Trophoblast cell (in vitro differentiated cells and primary cell): ENCODE data around the gene NTNG1.
A peak's percentile ranks its signal among the peaks of the same experiment; 100 is the strongest.

Source experiments
- DNase-seq, 2 donors: peaks; one replicate each; pipeline ENCODE4 v3.0.0-alpha.2; 2016
- H2AFZ ChIP-seq: 2 replicates; pipeline ENCODE4 v1.6.1; 2013; ENCODE audit warnings: low read length, moderate library complexity, mild to moderate bottlenecking; ENCODE audit not compliant: insufficient read depth, poor library complexity
- H2AK5ac ChIP-seq: 2 replicates; pipeline ENCODE4 v1.6.1; 2013; ENCODE audit warnings: mild to moderate bottlenecking, low read length
- H2BK120ac ChIP-seq: 2 replicates; pipeline ENCODE4 v1.6.1; 2013; ENCODE audit warnings: low read length, mild to moderate bottlenecking, moderate library complexity; ENCODE audit not compliant: insufficient read depth, poor library complexity
- H2BK12ac ChIP-seq: 2 replicates; pipeline ENCODE4 v1.6.1; 2013; ENCODE audit warnings: mild to moderate bottlenecking, low read length, moderate library complexity
- H2BK5ac ChIP-seq: 2 replicates; pipeline ENCODE4 v1.6.1; 2013; ENCODE audit warnings: low read length, low read depth, moderate library complexity, mild to moderate bottlenecking; ENCODE audit not compliant: poor library complexity
- H3K14ac ChIP-seq: 2 replicates; pipeline ENCODE4 v1.6.1; 2013; ENCODE audit warnings: mild to moderate bottlenecking, low read length
- H3K18ac ChIP-seq: 2 replicates; pipeline ENCODE4 v1.6.1; 2013; ENCODE audit warnings: mild to moderate bottlenecking, low read length
- H3K23ac ChIP-seq: 2 replicates; pipeline ENCODE4 v1.6.1; 2013; ENCODE audit warnings: low read length
- H3K27ac ChIP-seq: 2 replicates; pipeline ENCODE4 v1.5.1; 2013; ENCODE audit warnings: low read depth, mild to moderate bottlenecking, inconsistent platforms, low read length, moderate library complexity
- H3K27me3 ChIP-seq: 2 replicates; pipeline ENCODE4 v1.6.1; 2013; ENCODE audit warnings: inconsistent platforms, mild to moderate bottlenecking, low read length, moderate library complexity; ENCODE audit not compliant: insufficient read depth
- H3K36me3 ChIP-seq, 2 experiments: 1 replicate in 1 of 2; 2 replicates in 1 of 2; pipeline ENCODE4 v1.6.1; 2013; ENCODE audit warnings: low read length in 2 of 2, mild to moderate bottlenecking in 2 of 2, moderate library complexity in 1 of 2; ENCODE audit not compliant: insufficient read depth in 2 of 2, control insufficient read depth in 1 of 2
- H3K4ac ChIP-seq: 2 replicates; pipeline ENCODE4 v1.6.1; 2013; ENCODE audit warnings: low read depth, mild to moderate bottlenecking, low read length, moderate library complexity
- H3K4me1 ChIP-seq, 2 experiments: 1 replicate in 1 of 2; 2 replicates in 1 of 2; pipeline ENCODE4 v1.6.1; 2013; ENCODE audit warnings: low read length in 2 of 2, mild to moderate bottlenecking in 2 of 2, moderate library complexity in 1 of 2; ENCODE audit not compliant: insufficient read depth in 2 of 2, control insufficient read depth in 1 of 2
- H3K4me2 ChIP-seq: 2 replicates; pipeline ENCODE4 v1.6.1; 2013; ENCODE audit warnings: inconsistent platforms, mild to moderate bottlenecking, low read length, moderate library complexity
- H3K4me3 ChIP-seq: 2 replicates; pipeline ENCODE4 v1.5.1; 2013; ENCODE audit warnings: mild to moderate bottlenecking, low read depth, low read length, inconsistent platforms
- H3K79me1 ChIP-seq: one replicate; pipeline ENCODE4 v1.6.1; 2013; ENCODE audit warnings: low read length
- H3K79me2 ChIP-seq: 2 replicates; pipeline ENCODE4 v1.6.1; 2013; ENCODE audit warnings: low read length, mild to moderate bottlenecking; ENCODE audit not compliant: control insufficient read depth, insufficient read depth, poor library complexity
- H3K9ac ChIP-seq: 2 replicates; pipeline ENCODE4 v1.6.1; 2013; ENCODE audit warnings: mild to moderate bottlenecking, low read length
- H3K9me3 ChIP-seq: 2 replicates; pipeline ENCODE4 v1.6.1; 2013; ENCODE audit warnings: low read depth, mild to moderate bottlenecking, control low read depth, inconsistent platforms, low read length; ENCODE audit not compliant: insufficient read depth
- H4K12ac ChIP-seq: 2 replicates; pipeline ENCODE4 v1.6.1; 2013; ENCODE audit warnings: low read depth, mild to moderate bottlenecking, low read length, moderate library complexity
- H4K8ac ChIP-seq: 2 replicates; pipeline ENCODE4 v1.6.1; 2013; ENCODE audit warnings: low read depth, mild to moderate bottlenecking, low read length, moderate library complexity
- H4K91ac ChIP-seq: one replicate; pipeline ENCODE4 v1.6.1; 2013; ENCODE audit warnings: low read depth, mild to moderate bottlenecking, low read length, moderate library complexity
- WGBS: extraction: QIAGEN DNeasy Blood & Tissue Kit; methylation state at CpG from one replicate; pipeline ENCODE4 v1.1.7; 2013; ENCODE audit warnings: missing lambda C conversion rate; ENCODE audit not compliant: insufficient read length, insufficient coverage; ENCODE audit errors: extremely low coverage; 5-methylcytosine and 5-hydroxymethylcytosine counted together

The NTNG1 gene

GRCh38 chr1:107149946-107150345 is 9.1 kb downstream of the NTNG1 start:
- H3K9ac ChIP-seq, result no peak overlapping the region
- no peak overlapping the region for H3K14ac ChIP-seq
- no CpG with 5 or more reads among the region's 1 CpG for WGBS
- no peak overlapping the region for H3K4me2 ChIP-seq
- no peak overlapping the region for H4K91ac ChIP-seq
- H3K27me3 ChIP-seq, result no peaks in the 10 kb centered on the region
- H3K4ac ChIP-seq, result no peak overlapping the region
- H2AFZ ChIP-seq, result no peak overlapping the region
- no peaks in the 10 kb centered on the region for H3K79me1 ChIP-seq
- no peak overlapping the region for H2BK12ac ChIP-seq
- no peak overlapping the region for H3K18ac ChIP-seq
- H4K8ac ChIP-seq, result no peak overlapping the region
- H3K4me3 ChIP-seq, result no peak overlapping the region
- H3K36me3 ChIP-seq, result no peaks in the 10 kb centered on the region
- no peak overlapping the region for H3K23ac ChIP-seq
- H2AK5ac ChIP-seq, result no peak overlapping the region
- H2BK5ac ChIP-seq, result no peak overlapping the region
- no peaks in the 10 kb centered on the region for H3K79me2 ChIP-seq
- no peak overlapping the region for H2BK120ac ChIP-seq
- H4K12ac ChIP-seq, result no peak overlapping the region
- H3K27ac ChIP-seq, result no peak overlapping the region
- H3K9me3 ChIP-seq, result no peaks in the 10 kb centered on the region
- no peak for DNase-seq
- no peaks in the 10 kb centered on the region for H3K4me1 ChIP-seq

GRCh38 chr1:107151295-107151694 is 10.5 kb downstream of the NTNG1 start:
- Histone ChIP-seq H4K12ac (no peak overlapping the region), H3K4me1 (no peaks in the 10 kb centered on the region), H2BK120ac (no peak overlapping the region), H3K79me2 (no peaks in the 10 kb centered on the region), H3K4me2 (no peak overlapping the region), H3K9me3 (no peaks in the 10 kb centered on the region), H2AK5ac (no peak overlapping the region), H3K23ac (no peak overlapping the region), H3K18ac (no peak overlapping the region), H3K79me1 (no peaks in the 10 kb centered on the region), H2AFZ (no peak overlapping the region), H4K91ac (no peak overlapping the region), H2BK12ac (no peak overlapping the region), H3K9ac (no peak overlapping the region), H3K4ac (no peak overlapping the region), H4K8ac (no peak overlapping the region), H3K4me3 (no peak overlapping the region), H3K36me3 (no peaks in the 10 kb centered on the region), H3K14ac (no peak overlapping the region), H3K27me3 (no peaks in the 10 kb centered on the region), H3K27ac (no peak overlapping the region), H2BK5ac (no peak overlapping the region)
- DNase-seq, result no peak
- WGBS, result no CpG with 5 or more reads among the region's 3 CpGs

- no peak overlapping the region for H3K4ac ChIP-seq
- H4K8ac ChIP-seq, result no peak overlapping the region
Measured at GRCh38 chr1:107152395-107152794, 11.6 kb downstream of the NTNG1 start.

GRCh38 chr1:107153014-107153413 is 12.2 kb downstream of the NTNG1 start:
- no peak overlapping the region for H2AK5ac ChIP-seq
- no peak overlapping the region for H3K14ac ChIP-seq
- H2AFZ ChIP-seq, result no peak overlapping the region
- no peaks in the 10 kb centered on the region for H3K9me3 ChIP-seq
- H3K4me3 ChIP-seq, result no peak overlapping the region
- no peak overlapping the region for H4K12ac ChIP-seq
- H3K18ac ChIP-seq, result no peak overlapping the region
- no CpG with 5 or more reads among the region's 2 CpGs for whole genome bisulfite sequencing
- H3K23ac ChIP-seq, result no peak overlapping the region
- no peaks in the 10 kb centered on the region for H3K27me3 ChIP-seq
- no peak overlapping the region for H2BK12ac ChIP-seq
- H4K8ac ChIP-seq, result no peak overlapping the region
- no peak overlapping the region for H3K4me2 ChIP-seq
- no peak overlapping the region for H2BK5ac ChIP-seq
- H3K36me3 ChIP-seq, result no peaks in the 10 kb centered on the region
- no peak overlapping the region for H3K9ac ChIP-seq
- no peak overlapping the region for H2BK120ac ChIP-seq
- H4K91ac ChIP-seq, result no peak overlapping the region
- no peaks in the 10 kb centered on the region for H3K4me1 ChIP-seq
- H3K79me1 ChIP-seq, result no peaks in the 10 kb centered on the region
- H3K27ac ChIP-seq, result no peak overlapping the region
- peak in 1 of 2 donors; percentile 16 for DNase-seq
- H3K4ac ChIP-seq, result no peak overlapping the region
- no peaks in the 10 kb centered on the region for H3K79me2 ChIP-seq

More at GRCh38 chr1:107152395-107152794, 11.6 kb downstream of the NTNG1 start:
- WGBS, result no CpG with 5 or more reads among the region's 4 CpGs
- DNase-seq, result no peak
- Histone ChIP-seq H3K4me1 (no peaks in the 10 kb centered on the region), H2AFZ (no peak overlapping the region), H4K91ac (no peak overlapping the region), H3K79me2 (no peaks in the 10 kb centered on the region), H3K14ac (no peak overlapping the region), H3K9me3 (no peaks in the 10 kb centered on the region), H3K9ac (no peak overlapping the region), H3K4me2 (no peak overlapping the region), H2BK5ac (no peak overlapping the region), H3K27me3 (no peaks in the 10 kb centered on the region), H3K27ac (no peak overlapping the region), H2BK12ac (no peak overlapping the region), H2BK120ac (no peak overlapping the region), H2AK5ac (no peak overlapping the region), H3K23ac (no peak overlapping the region), H4K12ac (no peak overlapping the region), H3K79me1 (no peaks in the 10 kb centered on the region), H3K18ac (no peak overlapping the region), H3K4me3 (no peak overlapping the region), H3K36me3 (no peaks in the 10 kb centered on the region)
